SJSA1 (cell line): Measurements from ENCODE around the gene LAMA1. TPM values are rescaled to one million over a fixed set of nuclear protein-coding genes. Genes with fewer than 3 reads are reported as not detected.
A peak's percentile ranks its signal among the peaks of the same experiment; 100 is the strongest.

Experiments
- DNase-seq, 2 experiments: peaks; one replicate each; pipeline ENCODE4 v3.0.0-alpha.2; 2015 to 2020; ENCODE audit warnings: low spot score in 2 of 2, low read depth in 1 of 2
- H3K27ac ChIP-seq: fragments of 250-450 bp; sonication (Bioruptor Pico); 2 replicates; pipeline ENCODE4 v1.5.1; 2020; ENCODE audit warnings: mild to moderate bottlenecking, moderate library complexity
- H3K27me3 ChIP-seq: fragments of 250-450 bp; sonication (Bioruptor Pico); replicated peaks from 2 replicates; pipeline ENCODE4 v1.5.1; 2020; ENCODE audit warnings: mild to moderate bottlenecking, moderate library complexity
- H3K36me3 ChIP-seq: fragments of 250-450 bp; sonication (Bioruptor Pico); 2 replicates; pipeline ENCODE4 v1.5.1; 2020; ENCODE audit warnings: mild to moderate bottlenecking
- H3K4me1 ChIP-seq: fragments of 250-450 bp; sonication (Bioruptor Pico); replicated peaks from 2 replicates; pipeline ENCODE4 v1.6.1; 2021; ENCODE audit warnings: mild to moderate bottlenecking
- H3K4me3 ChIP-seq: fragments of 250-450 bp; sonication (Bioruptor Pico); 2 replicates; pipeline ENCODE4 v1.5.1; 2020; ENCODE audit warnings: mild to moderate bottlenecking
- H3K9me3 ChIP-seq: fragments of 250-450 bp; sonication (Bioruptor Pico); replicated peaks from 2 replicates; pipeline ENCODE4 v1.5.1; 2020; ENCODE audit warnings: mild to moderate bottlenecking
- total RNA-seq: library from RNA; depleted of rRNA; stranded (reverse); fragments of >200 nt; shearing (Covaris generic); gene quantifications from 2 replicates; pipeline ENCODE4 v1.2.3, GENCODE V29; 2014

Gene LAMA1
- total RNA-seq, 1 experiment from 2014 or later, result 6.4 TPM

DNA sequence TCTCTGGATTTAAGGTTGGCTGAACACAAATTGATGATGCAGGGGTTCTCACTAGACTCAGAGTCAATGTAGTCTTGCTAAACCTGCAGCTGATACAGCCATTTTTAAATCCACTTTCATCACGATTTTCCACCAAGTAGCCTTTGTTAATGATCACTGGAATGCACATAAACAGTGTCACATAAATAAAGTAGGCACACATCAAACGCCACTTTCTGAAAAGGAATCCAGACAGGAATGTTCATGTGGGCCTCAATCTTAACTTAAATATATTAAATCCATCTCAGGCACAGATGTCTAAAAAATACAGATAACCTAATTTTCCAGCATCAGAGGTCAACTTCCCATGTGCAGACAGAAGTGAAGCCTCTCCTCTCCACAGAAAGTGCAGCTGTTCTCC, 58.3 kb downstream of the LAMA1 start:
- no peaks in the 10 kb centered on the region for H3K9me3 ChIP-seq
- DNase-seq, result peak in 1 of 2 experiments; percentile 21
- H3K4me1 ChIP-seq, result peaks cover 4% of the 10 kb centered on the region; the same call in 1 of the 2 replicates
- H3K36me3 ChIP-seq, result no peaks in the 10 kb centered on the region
- H3K27me3 ChIP-seq, result no peaks in the 10 kb centered on the region
- H3K27ac ChIP-seq, result no peak overlapping the region
- no peak overlapping the region for H3K4me3 ChIP-seq

GRCh38 chr18:7056026-7056425, 61.6 kb downstream of the LAMA1 start:
- Histone ChIP-seq H3K27me3 (no peaks in the 10 kb centered on the region), H3K27ac (no peak overlapping the region), H3K4me3 (no peak overlapping the region), H3K9me3 (no peaks in the 10 kb centered on the region), H3K4me1 (peaks cover 4% of the 10 kb centered on the region; the same call in 1 of the 2 replicates), H3K36me3 (no peaks in the 10 kb centered on the region)
- DNase-seq, result no peak

- DNase-seq, result no peak
- Histone ChIP-seq H3K27me3 (no peaks in the 10 kb centered on the region; the same call in 1 of the 2 replicates), H3K4me1 (no peaks in the 10 kb centered on the region), H3K27ac (no peak overlapping the region), H3K9me3 (no peaks in the 10 kb centered on the region), H3K36me3 (no peaks in the 10 kb centered on the region), H3K4me3 (no peak overlapping the region)
These were observed 67.6 kb downstream of the LAMA1 start for GRCh38 chr18:7049951-7050350.

DNA sequence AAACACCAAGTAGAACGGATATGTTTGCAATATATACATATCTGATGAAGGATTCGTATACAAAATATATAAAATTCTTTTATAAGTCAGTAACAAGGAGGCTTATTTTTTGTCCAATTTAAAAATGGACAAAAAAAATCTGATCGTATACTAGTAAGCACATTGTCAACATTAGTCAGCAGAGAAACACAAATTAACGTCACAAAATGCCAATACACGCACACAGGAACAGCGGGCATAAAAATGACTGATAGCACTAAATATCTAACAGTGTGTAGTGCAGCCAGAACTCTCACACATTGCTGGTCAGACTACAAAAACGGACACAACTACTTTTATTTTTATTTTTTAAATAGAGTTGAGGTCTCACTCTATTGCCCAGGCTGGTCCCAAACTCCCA, 69.5 kb downstream of the LAMA1 start:
- Histone ChIP-seq H3K4me3 (no peak overlapping the region), H3K4me1 (no peaks in the 10 kb centered on the region), H3K9me3 (no peaks in the 10 kb centered on the region), H3K27me3 (peaks cover 3% of the 10 kb centered on the region; the same call in 1 of the 2 replicates), H3K36me3 (no peaks in the 10 kb centered on the region), H3K27ac (no peak overlapping the region)
- no peak for DNase-seq

- Histone ChIP-seq H3K27ac (no peak overlapping the region), H3K4me3 (no peak overlapping the region), H3K36me3 (no peaks in the 10 kb centered on the region), H3K27me3 (peaks cover 3% of the 10 kb centered on the region; the same call in 1 of the 2 replicates), H3K4me1 (no peaks in the 10 kb centered on the region), H3K9me3 (no peaks in the 10 kb centered on the region)
- no peak for DNase-seq
These were observed 70.3 kb downstream of the LAMA1 start for GRCh38 chr18:7047336-7047735.

GRCh38 chr18:7038330-7038851, 79.2 kb downstream of the LAMA1 start:
- no peaks in the 10 kb centered on the region for H3K9me3 ChIP-seq
- peak; percentile 51 to 61 for DNase-seq
- no peak overlapping the region for H3K27ac ChIP-seq
- H3K4me3 ChIP-seq, result no peak overlapping the region
- H3K36me3 ChIP-seq, result no peaks in the 10 kb centered on the region
- no peaks in the 10 kb centered on the region for H3K4me1 ChIP-seq
- H3K27me3 ChIP-seq, result 0 out of 2 replicates have a peak, but pooled peaks cover under 1% of the 10 kb centered on the region

- no peaks in the 10 kb centered on the region for H3K4me1 ChIP-seq
- no peak overlapping the region for H3K27ac ChIP-seq
- no peaks in the 10 kb centered on the region for H3K36me3 ChIP-seq
- DNase-seq, result no peak
- no peak overlapping the region for H3K4me3 ChIP-seq
- H3K9me3 ChIP-seq, result no peaks in the 10 kb centered on the region
- no peaks in the 10 kb centered on the region for H3K27me3 ChIP-seq
These were observed 80.1 kb downstream of the LAMA1 start for GRCh38 chr18:7037470-7037869.

GRCh38 chr18:7035807-7036206, 81.8 kb downstream of the LAMA1 start:
- H3K4me3 ChIP-seq, result no peak overlapping the region
- no peak for DNase-seq
- H3K4me1 ChIP-seq, result no peaks in the 10 kb centered on the region
- H3K9me3 ChIP-seq, result no peaks in the 10 kb centered on the region
- H3K27ac ChIP-seq, result no peak overlapping the region
- H3K27me3 ChIP-seq, result no peaks in the 10 kb centered on the region
- no peaks in the 10 kb centered on the region for H3K36me3 ChIP-seq

DNA sequence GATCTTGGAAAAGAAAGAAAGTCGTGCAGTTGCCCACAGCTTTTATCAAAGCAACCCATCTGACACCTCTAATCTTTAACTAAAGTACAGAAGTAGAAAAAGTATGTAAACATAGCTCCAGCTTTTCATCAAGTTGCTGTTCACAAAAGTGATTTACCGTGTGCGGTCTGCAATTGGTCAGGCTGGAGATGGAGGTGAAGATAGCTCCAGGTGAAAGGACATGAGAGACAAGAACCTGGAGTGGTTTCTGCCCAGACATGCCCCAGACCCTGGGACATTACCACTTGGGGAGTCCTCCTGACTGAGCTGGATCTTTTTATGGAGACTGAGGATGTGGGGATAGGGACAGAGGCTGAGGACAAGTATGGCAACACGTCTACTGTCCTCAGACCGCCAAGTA, 82.7 kb downstream of the LAMA1 start:
- Histone ChIP-seq H3K27ac (no peak overlapping the region), H3K4me3 (no peak overlapping the region), H3K4me1 (no peaks in the 10 kb centered on the region), H3K36me3 (no peaks in the 10 kb centered on the region), H3K9me3 (no peaks in the 10 kb centered on the region), H3K27me3 (no peaks in the 10 kb centered on the region)
- no peak for DNase-seq

- H3K27ac ChIP-seq, result no peak overlapping the region
- no peak overlapping the region for H3K4me3 ChIP-seq
- H3K36me3 ChIP-seq, result no peaks in the 10 kb centered on the region
- H3K27me3 ChIP-seq, result no peaks in the 10 kb centered on the region
- H3K9me3 ChIP-seq, result no peaks in the 10 kb centered on the region
- H3K4me1 ChIP-seq, result no peaks in the 10 kb centered on the region
- DNase-seq, result no peak
These were observed 85.1 kb downstream of the LAMA1 start for GRCh38 chr18:7032537-7032936.

DNA sequence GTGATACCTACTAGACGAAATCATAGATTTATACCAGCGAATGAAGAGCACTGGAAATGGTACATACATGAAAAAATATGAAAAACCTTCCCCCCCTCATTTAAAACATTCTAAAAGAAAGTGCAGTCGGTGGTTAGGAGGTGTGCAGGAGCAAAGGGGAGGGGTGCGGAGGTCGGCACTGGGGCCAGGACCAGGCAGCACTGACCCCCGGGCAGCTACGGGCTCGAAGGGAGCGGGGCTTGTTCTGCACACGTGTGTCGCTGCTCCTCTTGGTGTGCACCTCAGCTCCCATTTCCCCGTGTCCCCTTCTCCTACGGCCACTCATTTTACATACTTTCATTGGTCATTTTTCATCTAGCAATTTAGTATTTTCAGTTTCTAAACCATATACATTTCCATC, 89.0 kb downstream of the LAMA1 start:
- no peaks in the 10 kb centered on the region for H3K9me3 ChIP-seq
- no peaks in the 10 kb centered on the region for H3K27me3 ChIP-seq
- H3K36me3 ChIP-seq, result no peaks in the 10 kb centered on the region
- no peak overlapping the region for H3K4me3 ChIP-seq
- no peak overlapping the region for H3K27ac ChIP-seq
- H3K4me1 ChIP-seq, result no peaks in the 10 kb centered on the region
- no peak for DNase-seq

DNA sequence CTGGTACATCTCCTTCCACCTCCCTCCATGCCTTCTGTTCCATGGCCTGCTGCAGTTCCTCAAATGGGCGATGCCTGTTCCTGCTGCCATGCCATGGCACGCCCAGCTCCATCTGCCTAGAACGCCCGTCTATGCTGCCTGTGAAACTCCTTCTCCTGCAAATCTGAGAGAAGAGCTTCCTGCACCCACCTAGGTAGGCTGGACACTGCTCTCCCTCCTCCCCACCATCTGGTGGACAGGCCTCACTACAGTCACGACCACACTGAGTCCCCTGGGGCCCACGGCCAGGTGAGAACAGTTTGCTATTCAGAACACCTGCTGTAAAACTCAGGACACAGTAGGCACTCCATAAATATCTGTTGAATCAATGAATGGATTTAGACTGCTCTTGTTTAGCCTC, 92.4 kb downstream of the LAMA1 start:
- Histone ChIP-seq H3K9me3 (no peaks in the 10 kb centered on the region), H3K27me3 (0 out of 2 replicates have a peak, but pooled peaks cover 3% of the 10 kb centered on the region), H3K4me1 (no peaks in the 10 kb centered on the region), H3K4me3 (no peak overlapping the region), H3K36me3 (no peaks in the 10 kb centered on the region), H3K27ac (no peak overlapping the region)
- DNase-seq, result no peak

- Histone ChIP-seq H3K36me3 (no peaks in the 10 kb centered on the region), H3K27ac (no peak overlapping the region), H3K4me1 (no peaks in the 10 kb centered on the region), H3K4me3 (no peak overlapping the region), H3K9me3 (no peaks in the 10 kb centered on the region), H3K27me3 (0 out of 2 replicates have a peak, but pooled peaks cover 3% of the 10 kb centered on the region)
- no peak for DNase-seq
These were observed 94.0 kb downstream of the LAMA1 start for GRCh38 chr18:7023581-7023980.

DNA sequence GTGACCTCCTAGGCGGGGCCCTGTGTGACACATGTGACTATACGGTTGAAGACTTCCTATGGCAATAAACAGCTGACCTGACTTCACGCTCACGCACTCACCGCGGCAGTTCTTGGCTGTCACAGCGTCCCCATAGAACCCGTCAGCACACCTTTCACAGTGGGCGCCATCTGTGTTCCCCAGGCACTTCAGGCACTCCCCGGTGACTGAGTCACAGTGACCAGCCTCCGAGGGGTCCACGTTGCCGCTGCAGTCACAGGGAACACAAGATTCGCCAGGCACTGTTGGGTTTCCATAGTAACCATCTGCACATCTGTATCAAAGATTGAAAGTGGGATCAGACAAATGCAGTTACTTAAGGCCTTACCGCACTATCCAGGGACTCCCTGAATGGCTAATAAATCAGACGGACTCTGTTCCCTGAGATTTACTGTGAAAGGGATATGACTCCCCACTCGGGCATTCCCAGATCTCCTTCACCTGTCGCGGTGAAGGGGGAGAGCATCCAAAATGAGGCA, 94.5 kb downstream of the LAMA1 start:
- no peak overlapping the region for H3K4me3 ChIP-seq
- no peak for DNase-seq
- no peaks in the 10 kb centered on the region for H3K36me3 ChIP-seq
- no peaks in the 10 kb centered on the region for H3K9me3 ChIP-seq
- no peaks in the 10 kb centered on the region for H3K4me1 ChIP-seq
- H3K27ac ChIP-seq, result no peak overlapping the region
- 0 out of 2 replicates have a peak, but pooled peaks cover 3% of the 10 kb centered on the region for H3K27me3 ChIP-seq
